Upper lobe of left lung (tissue), 4 donors: ENCODE data around the gene ETFB.
A peak's percentile ranks its signal among the peaks of the same experiment; 100 is the strongest.

Experiments
- EP300 ChIP-seq, 4 donors: sonication (generic); formaldehyde crosslinking; IDR thresholded peaks; one replicate each; pipeline ENCODE4 v1.5.1; 2017; ENCODE audit warnings: antibody characterized with exemption in 4 of 4, control low read depth in 2 of 4
- POLR2A ChIP-seq, 4 donors: fragments of 450-650 bp; IDR thresholded peaks; one replicate each; pipeline ENCODE4 v1.5.1; 2016 to 2017; ENCODE audit warnings: antibody characterized with exemption in 4 of 4, mild to moderate bottlenecking in 2 of 4
- TF ChIP-seq, protein P1 (sequence below), 6 experiments: fragments of 450-650 bp in 4 of 6; fragments of 200-600 bp in 2 of 6; sonication (generic) in 2 of 6; IDR thresholded peaks; one replicate each; pipeline ENCODE4 v1.5.1; 2016 to 2019; ENCODE audit warnings: antibody characterized with exemption in 6 of 6

DNA sequence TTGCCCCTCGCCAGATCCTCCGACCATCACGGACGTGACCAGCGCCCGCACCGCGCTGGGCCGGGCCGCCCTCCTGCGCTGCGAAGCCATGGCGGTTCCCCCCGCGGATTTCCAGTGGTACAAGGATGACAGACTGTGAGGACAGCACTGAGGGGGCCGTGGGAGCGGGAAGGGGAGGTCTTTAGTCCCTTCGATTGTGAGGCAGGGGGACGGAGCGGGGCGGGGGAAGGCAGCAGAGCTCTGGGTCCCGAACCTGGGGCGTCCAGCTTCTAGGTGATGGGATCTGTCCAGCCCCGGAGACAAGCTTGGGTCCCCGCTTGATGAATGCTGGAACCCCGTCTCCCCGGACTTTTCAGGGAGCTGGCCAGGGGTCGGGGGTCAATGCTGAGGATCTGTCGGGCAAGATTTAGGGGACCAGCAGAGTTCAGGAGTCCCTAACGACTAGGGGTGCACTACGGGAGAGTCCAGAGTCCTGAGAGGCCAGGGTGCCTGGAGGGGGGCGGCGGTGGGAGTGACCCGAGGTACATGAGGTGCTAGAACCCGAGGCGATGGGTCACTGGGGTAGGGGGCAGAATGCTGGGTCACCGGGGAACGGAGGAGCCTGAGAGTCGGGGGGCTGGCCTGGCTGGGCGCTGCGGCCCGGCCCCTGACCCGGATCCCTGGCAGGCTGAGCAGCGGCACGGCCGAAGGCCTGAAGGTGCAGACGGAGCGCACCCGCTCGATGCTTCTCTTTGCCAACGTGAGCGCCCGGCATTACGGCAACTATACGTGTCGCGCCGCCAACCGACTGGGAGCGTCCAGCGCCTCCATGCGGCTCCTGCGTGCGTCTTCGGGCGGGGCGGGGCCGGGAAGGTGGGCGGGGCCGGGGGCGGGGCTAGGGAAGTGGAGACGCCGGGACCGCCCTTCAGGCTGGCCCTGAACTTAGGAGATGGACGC lies 38.9 kb downstream of the ETFB start:
- TF ChIP-seq EP300 (IDR thresholded peaks at IDR 0.05) (no peak), POLR2A (IDR thresholded peaks at IDR 0.05) (peak in 1 of 4 donors; percentile 8)
- TF ChIP-seq, protein P1, sequence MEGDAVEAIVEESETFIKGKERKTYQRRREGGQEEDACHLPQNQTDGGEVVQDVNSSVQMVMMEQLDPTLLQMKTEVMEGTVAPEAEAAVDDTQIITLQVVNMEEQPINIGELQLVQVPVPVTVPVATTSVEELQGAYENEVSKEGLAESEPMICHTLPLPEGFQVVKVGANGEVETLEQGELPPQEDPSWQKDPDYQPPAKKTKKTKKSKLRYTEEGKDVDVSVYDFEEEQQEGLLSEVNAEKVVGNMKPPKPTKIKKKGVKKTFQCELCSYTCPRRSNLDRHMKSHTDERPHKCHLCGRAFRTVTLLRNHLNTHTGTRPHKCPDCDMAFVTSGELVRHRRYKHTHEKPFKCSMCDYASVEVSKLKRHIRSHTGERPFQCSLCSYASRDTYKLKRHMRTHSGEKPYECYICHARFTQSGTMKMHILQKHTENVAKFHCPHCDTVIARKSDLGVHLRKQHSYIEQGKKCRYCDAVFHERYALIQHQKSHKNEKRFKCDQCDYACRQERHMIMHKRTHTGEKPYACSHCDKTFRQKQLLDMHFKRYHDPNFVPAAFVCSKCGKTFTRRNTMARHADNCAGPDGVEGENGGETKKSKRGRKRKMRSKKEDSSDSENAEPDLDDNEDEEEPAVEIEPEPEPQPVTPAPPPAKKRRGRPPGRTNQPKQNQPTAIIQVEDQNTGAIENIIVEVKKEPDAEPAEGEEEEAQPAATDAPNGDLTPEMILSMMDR (IDR thresholded peaks at IDR 0.05) = no peak
